Nephron (organoid): ENCODE measurements around the gene FOXO6.
"Not testable (repeated sequence)": the region's sequence is repeated elsewhere in the genome, so short reads cannot be mapped to it uniquely, and the experiment has no call there.

Experiments
- H3K27ac Mint-ChIP-seq, 3 experiments: 2 replicates each; pipeline ENCODE4 v1.8.0; 2020; ENCODE audit warnings: mixed read lengths in 3 of 3, mild to moderate bottlenecking in 2 of 3, moderate library complexity in 1 of 3
- H3K27me3 Mint-ChIP-seq: 2 replicates; pipeline ENCODE4 v1.8.0; 2021; ENCODE audit warnings: low read depth, mild to moderate bottlenecking, moderate library complexity, mixed read lengths
- H3K36me3 Mint-ChIP-seq: 2 replicates; pipeline ENCODE4 v1.8.0; 2020; ENCODE audit warnings: low read depth, mixed read lengths
- H3K4me1 Mint-ChIP-seq: 2 replicates; pipeline ENCODE4 v1.8.0; 2020; ENCODE audit warnings: mixed read lengths
- H3K4me3 Mint-ChIP-seq, 3 experiments: 2 replicates each; pipeline ENCODE4 v1.8.0; 2020; ENCODE audit warnings: mild to moderate bottlenecking in 3 of 3, mixed read lengths in 3 of 3, moderate library complexity in 2 of 3
- H3K9me3 Mint-ChIP-seq: 2 replicates; pipeline ENCODE4 v1.8.0; 2020; ENCODE audit warnings: mixed read lengths
- TF ChIP-seq, protein P1 (sequence below), 3 experiments: fragments of 200-600 bp; sonication (generic); IDR thresholded peaks; one replicate each; pipeline ENCODE4 v1.5.0; 2021; ENCODE audit warnings: antibody characterized with exemption in 3 of 3; ENCODE audit not compliant: unreplicated experiment in 3 of 3

FOXO6 gene

DNA sequence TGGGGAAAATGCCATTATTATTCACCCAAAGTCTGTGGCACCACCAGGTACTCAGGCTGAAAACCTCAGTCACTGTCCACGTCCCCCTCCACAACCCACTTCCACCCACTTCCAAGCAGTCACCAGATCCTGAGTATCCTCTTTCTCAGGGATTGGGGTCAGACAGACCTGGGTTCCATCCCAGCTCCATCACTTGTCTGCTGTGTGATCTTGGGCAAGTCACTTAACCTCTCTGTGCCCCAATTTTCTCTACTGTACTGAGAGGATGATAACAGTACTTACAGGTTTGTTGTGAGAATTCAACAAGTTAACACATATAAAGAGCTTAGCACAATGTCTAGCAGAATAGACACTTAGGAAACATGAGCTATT lies 29.7 kb upstream of the FOXO6 start:
- Mint-ChIP-seq H3K4me1 (no peaks in the 10 kb centered on the region), H3K27ac (no peak overlapping the region)
- TF ChIP-seq, protein P1, sequence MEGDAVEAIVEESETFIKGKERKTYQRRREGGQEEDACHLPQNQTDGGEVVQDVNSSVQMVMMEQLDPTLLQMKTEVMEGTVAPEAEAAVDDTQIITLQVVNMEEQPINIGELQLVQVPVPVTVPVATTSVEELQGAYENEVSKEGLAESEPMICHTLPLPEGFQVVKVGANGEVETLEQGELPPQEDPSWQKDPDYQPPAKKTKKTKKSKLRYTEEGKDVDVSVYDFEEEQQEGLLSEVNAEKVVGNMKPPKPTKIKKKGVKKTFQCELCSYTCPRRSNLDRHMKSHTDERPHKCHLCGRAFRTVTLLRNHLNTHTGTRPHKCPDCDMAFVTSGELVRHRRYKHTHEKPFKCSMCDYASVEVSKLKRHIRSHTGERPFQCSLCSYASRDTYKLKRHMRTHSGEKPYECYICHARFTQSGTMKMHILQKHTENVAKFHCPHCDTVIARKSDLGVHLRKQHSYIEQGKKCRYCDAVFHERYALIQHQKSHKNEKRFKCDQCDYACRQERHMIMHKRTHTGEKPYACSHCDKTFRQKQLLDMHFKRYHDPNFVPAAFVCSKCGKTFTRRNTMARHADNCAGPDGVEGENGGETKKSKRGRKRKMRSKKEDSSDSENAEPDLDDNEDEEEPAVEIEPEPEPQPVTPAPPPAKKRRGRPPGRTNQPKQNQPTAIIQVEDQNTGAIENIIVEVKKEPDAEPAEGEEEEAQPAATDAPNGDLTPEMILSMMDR (IDR thresholded peaks at IDR 0.05; ENCODE audit: unreplicated experiment in 3 of 3), result no peak

DNA sequence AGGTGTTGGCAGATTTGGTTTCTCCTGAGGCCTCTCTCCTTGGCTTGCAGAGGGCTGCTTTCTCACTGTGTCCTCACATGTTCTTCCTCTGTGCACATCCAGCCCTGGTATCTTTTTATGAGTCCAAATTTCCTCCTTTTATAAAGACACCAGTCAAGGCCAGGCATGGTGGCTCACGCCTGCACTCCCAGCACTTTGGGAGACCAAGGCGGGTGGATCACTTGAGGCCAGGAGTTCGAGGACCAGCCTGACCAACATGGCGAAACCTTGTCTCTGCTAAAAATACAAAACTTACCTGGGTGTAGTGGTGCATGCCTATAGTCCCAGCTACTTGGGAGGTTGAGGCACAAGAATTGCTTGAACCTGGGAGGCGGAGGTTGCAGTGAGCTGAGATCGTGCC lies 29.1 kb upstream of the FOXO6 start:
- peaks cover 13% of the 10 kb centered on the region for H3K9me3 Mint-ChIP-seq
- not testable (repeated sequence) for H3K36me3 Mint-ChIP-seq, H3K4me3 Mint-ChIP-seq, H3K27ac Mint-ChIP-seq, H3K4me1 Mint-ChIP-seq
- peaks cover 15% of the 10 kb centered on the region for H3K27me3 Mint-ChIP-seq

More for the DNA sequence above, 29.7 kb upstream of the FOXO6 start:
- Mint-ChIP-seq H3K27me3 (peaks cover 15% of the 10 kb centered on the region), H3K4me3 (no peak overlapping the region), H3K36me3 (no peaks in the 10 kb centered on the region), H3K9me3 (peaks cover 9% of the 10 kb centered on the region)

DNA sequence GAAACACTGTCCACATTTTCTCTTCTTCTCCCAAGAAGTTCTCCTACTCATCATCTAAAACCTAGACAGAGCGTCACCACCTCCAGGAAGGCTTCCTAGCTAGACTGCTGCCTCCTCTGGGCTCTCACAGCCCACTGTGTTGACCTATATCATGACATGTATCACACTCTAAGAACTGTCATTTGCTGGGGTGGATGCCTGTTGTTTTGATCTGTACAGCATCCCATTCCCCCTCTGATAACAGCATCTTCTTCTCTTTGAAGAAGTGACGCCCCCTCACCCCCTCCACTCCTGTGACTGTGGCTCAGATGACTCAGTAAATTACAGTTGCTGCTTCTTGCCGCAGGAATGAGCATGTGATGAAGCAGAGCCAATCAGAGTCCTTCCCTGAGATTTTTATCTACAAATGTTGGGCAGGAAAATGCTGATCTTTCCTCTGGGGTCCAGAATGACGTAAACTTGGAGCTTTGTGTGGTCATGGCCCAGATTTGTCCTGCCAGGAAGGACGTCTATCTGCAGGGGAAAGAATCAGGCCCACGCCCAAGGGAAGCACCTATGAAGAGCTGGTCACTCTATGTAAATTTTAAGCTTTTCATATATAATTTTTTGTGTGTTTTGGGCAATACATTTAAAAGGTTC lies 28.0 kb upstream of the FOXO6 start:
- TF ChIP-seq, protein P1 (IDR thresholded peaks at IDR 0.05; ENCODE audit: unreplicated experiment in 3 of 3), result no peak
- Mint-ChIP-seq H3K36me3 (no peaks in the 10 kb centered on the region), H3K27me3 (peaks cover 15% of the 10 kb centered on the region), H3K9me3 (peaks cover 18% of the 10 kb centered on the region), H3K4me3 (no peak overlapping the region), H3K4me1 (no peaks in the 10 kb centered on the region), H3K27ac (no peak overlapping the region)

DNA sequence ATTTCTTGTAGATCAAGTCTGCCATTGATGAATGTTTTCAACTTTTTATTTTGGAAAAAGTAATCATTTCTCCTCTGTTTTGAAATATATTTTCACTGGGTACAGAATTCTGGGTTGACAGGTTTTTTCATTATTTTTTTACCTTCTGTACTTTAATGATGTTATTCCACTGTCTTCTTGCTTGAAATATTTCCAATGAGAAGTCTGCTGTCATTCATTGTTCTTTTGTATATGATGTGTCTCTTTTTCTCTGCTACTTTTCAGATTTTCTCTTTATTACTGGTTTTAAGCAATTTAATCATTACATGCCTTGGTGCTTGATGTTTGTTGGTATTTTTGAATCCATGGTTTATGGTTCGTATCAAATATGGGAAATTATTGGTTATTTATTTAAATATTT lies 22.4 kb upstream of the FOXO6 start:
- TF ChIP-seq, protein P1 (IDR thresholded peaks at IDR 0.05; ENCODE audit: unreplicated experiment in 3 of 3), result no peak
- H3K9me3 Mint-ChIP-seq, result peaks cover 25% of the 10 kb centered on the region
- no peak overlapping the region for H3K4me3 Mint-ChIP-seq
- no peaks in the 10 kb centered on the region for H3K36me3 Mint-ChIP-seq
- no peaks in the 10 kb centered on the region for H3K4me1 Mint-ChIP-seq
- H3K27ac Mint-ChIP-seq, result no peak overlapping the region
- H3K27me3 Mint-ChIP-seq, result peaks cover 5% of the 10 kb centered on the region

DNA sequence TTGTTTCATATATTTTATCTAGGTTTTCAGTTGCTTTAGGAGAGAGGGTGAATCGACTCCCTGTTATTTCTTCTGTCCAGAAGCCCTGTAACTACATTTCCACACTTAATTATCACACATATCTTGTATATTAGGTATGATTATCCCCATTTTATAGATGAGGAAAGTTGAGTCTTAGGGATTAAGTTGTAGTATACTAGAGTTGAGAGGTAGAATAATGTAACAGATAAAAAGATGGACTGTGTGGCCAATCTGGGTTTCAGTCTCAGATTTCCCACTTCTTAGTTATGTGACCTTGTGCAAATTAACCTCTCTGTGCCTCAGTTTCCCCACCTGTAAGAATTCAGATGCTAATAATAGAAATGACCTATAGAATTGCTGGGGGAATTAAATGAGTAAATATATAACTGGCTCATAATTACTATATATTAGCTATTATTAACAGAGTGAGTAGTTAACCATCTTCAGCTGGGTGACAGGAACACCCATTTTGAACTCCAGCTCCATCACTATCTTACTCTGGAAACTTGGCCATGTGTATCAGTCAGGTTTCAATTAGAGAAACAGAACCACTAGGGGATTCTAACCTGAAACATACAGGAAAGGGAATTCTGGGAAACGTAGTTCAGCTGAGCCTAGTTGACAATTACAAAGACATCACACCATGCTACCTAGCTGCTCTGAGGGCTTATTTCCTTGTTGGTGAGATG lies 20.4 kb upstream of the FOXO6 start:
- peaks cover 13% of the 10 kb centered on the region for H3K27me3 Mint-ChIP-seq

DNA sequence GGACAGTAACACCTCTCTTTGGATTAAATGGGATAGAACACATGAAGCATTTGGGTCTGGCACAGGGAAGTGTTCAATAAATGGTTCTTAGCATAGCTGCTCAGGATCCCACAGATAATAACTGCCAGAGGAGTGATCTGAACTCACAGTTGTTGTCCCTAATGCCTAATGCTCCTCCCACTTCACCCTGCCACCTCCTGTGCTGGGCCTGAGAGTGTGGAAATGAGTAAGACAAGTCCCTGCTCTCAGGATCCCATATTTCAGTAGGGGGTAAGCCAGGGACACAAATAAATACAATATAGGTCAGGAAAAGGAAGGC lies 19.9 kb upstream of the FOXO6 start:
- H3K27me3 Mint-ChIP-seq, result peaks cover 18% of the 10 kb centered on the region

More for the DNA sequence above, 20.4 kb upstream of the FOXO6 start:
- TF ChIP-seq, protein P1 (IDR thresholded peaks at IDR 0.05; ENCODE audit: unreplicated experiment in 3 of 3), result no peak
- Mint-ChIP-seq H3K4me3 (no peak overlapping the region), H3K36me3 (no peaks in the 10 kb centered on the region), H3K27ac (no peak overlapping the region), H3K9me3 (peaks cover 18% of the 10 kb centered on the region), H3K4me1 (no peaks in the 10 kb centered on the region)

More for the DNA sequence above, 19.9 kb upstream of the FOXO6 start:
- Mint-ChIP-seq H3K36me3 (no peaks in the 10 kb centered on the region), H3K4me3 (no peak overlapping the region), H3K9me3 (peaks cover 18% of the 10 kb centered on the region), H3K4me1 (no peaks in the 10 kb centered on the region), H3K27ac (no peak overlapping the region)
- TF ChIP-seq, protein P1 (IDR thresholded peaks at IDR 0.05; ENCODE audit: unreplicated experiment in 3 of 3), result no peak
